Psoas muscle (tissue), 8 donors: Measurements from ENCODE around the gene SNU13. TPM values are rescaled to one million over a fixed set of nuclear protein-coding genes. Genes with fewer than 3 reads are reported as not detected.
"Not testable (repeated sequence)": the region's sequence is repeated elsewhere in the genome, so short reads cannot be mapped to it uniquely, and the experiment has no call there.

Experiments used
- ATAC-seq, 4 donors: fragments of 200-7000 bp; cut with Tn5 transposase; one replicate each; pipeline ENCODE4 v1.9.1; 2020; ENCODE audit warnings: moderate library complexity in 3 of 4, mild to moderate bottlenecking in 2 of 4
- DNase-seq, 2 donors: peaks; one replicate each; pipeline ENCODE4 v3.0.0-alpha.2; 2020
- H3K27ac ChIP-seq: fragments of 200-600 bp; one replicate; pipeline ENCODE4 v1.8.0; 2022
- H3K27me3 ChIP-seq, 3 donors: fragments of 200-600 bp in 1 of 3; one replicate each; pipeline versions ENCODE4 v1.6.1 to v1.8.0; 2013 to 2022; ENCODE audit warnings: low read length in 2 of 3, mild to moderate bottlenecking in 2 of 3, moderate library complexity in 1 of 3; ENCODE audit not compliant: insufficient read depth in 3 of 3
- H3K36me3 ChIP-seq, 2 donors: fragments of 200-600 bp in 1 of 2; one replicate each; pipeline versions ENCODE4 v1.6.1 to v1.8.0; 2013 to 2022; ENCODE audit warnings: low read depth in 1 of 2, mild to moderate bottlenecking in 1 of 2, moderate library complexity in 1 of 2; ENCODE audit not compliant: insufficient read depth in 1 of 2
- H3K4me1 ChIP-seq: fragments of 200-600 bp; one replicate; pipeline ENCODE4 v1.8.0; 2022
- H3K4me3 ChIP-seq: fragments of 200-600 bp; one replicate; pipeline ENCODE4 v1.8.0; 2022; ENCODE audit warnings: mild to moderate bottlenecking
- H3K9me3 ChIP-seq: fragments of 200-600 bp; one replicate; pipeline ENCODE4 v1.8.0; 2022
- WGBS, 3 donors: extraction: QIAGEN DNeasy Blood & Tissue Kit; methylation state at CpG; one replicate each; pipeline versions ENCODE4 v1.1.6 to v1.1.7; 2013; 5-methylcytosine and 5-hydroxymethylcytosine counted together
- intact Hi-C, 2 donors: fragments of 100-400 bp; cut with DNase I; formaldehyde crosslinking; loops; one replicate each; pipeline versions ENCODE4 v1.11.0 to v1.14.2; 2022
- polyA plus RNA-seq, 3 donors: library from polyadenylated mRNA; stranded (reverse); fragments of 200-250 nt; gene quantifications; one replicate each; pipeline ENCODE4 v1.2.3, GENCODE V29; 2013
- total RNA-seq, 4 donors: library from RNA; stranded (reverse); fragmentation: NEBNext Ultra II Directional in 2 of 4; extraction: Animal tissue kit (Norgen Biotek cat#: 25700) in 2 of 4; gene quantifications; one replicate each; pipeline versions ENCODE4 v1.2.1 to v1.2.4, GENCODE V29; 2021 to 2023
- TF ChIP-seq, protein P1 (sequence below): fragments of 200-600 bp; IDR thresholded peaks from one replicate; pipeline ENCODE4 v1.8.0; 2022; ENCODE audit warnings: antibody characterized with exemption
- donor health status: healthy with polysubstance abuse.
- donor health status: DM: no; HTN: no; CAD: no; lungs with moderate emphysema.
- donor health status: Bipolar disorder and iron deficiency.
- donor health status: healthy.
- donor health status: DM: yes; HTN: yes; CAD: no.
- donor health status: DM: no; HTN: no; CAD: no.
- donor health status: DM: no; HTN: no; CAD: no.
- donor health status: DM: yes; HTN: yes; CAD: no.

SNU13 gene
- total and polyA plus RNA-seq, 7 donors = 165 to 466 (median 215) TPM

DNA sequence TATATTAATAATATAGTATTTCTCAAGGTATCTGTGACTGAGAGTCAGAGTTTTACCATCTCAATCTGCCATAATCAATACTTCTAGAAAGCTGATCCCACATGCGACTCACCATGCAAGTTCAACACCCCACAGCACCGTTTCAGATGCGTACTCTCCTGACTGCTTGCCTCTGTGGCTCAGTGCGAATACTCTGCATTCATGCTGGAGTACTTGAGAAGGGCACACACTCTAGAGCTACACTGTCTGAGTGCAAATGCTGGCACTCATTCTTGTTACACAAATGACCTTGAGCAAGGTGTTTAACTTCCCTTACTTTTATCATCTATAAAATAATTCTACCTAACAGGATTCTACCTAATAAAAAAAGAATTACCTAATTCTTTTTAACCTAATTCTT, 12.5 kb downstream of the SNU13 start:
- TF ChIP-seq, protein P1, sequence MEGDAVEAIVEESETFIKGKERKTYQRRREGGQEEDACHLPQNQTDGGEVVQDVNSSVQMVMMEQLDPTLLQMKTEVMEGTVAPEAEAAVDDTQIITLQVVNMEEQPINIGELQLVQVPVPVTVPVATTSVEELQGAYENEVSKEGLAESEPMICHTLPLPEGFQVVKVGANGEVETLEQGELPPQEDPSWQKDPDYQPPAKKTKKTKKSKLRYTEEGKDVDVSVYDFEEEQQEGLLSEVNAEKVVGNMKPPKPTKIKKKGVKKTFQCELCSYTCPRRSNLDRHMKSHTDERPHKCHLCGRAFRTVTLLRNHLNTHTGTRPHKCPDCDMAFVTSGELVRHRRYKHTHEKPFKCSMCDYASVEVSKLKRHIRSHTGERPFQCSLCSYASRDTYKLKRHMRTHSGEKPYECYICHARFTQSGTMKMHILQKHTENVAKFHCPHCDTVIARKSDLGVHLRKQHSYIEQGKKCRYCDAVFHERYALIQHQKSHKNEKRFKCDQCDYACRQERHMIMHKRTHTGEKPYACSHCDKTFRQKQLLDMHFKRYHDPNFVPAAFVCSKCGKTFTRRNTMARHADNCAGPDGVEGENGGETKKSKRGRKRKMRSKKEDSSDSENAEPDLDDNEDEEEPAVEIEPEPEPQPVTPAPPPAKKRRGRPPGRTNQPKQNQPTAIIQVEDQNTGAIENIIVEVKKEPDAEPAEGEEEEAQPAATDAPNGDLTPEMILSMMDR = no peak
- Histone ChIP-seq H3K27ac (no peak overlapping the region), H3K36me3 (peaks cover 11 to 80% of the 10 kb centered on the region in 2 donors), H3K4me3 (no peak overlapping the region), H3K27me3 (no peaks in the 10 kb centered on the region), H3K9me3 (no peaks in the 10 kb centered on the region), H3K4me1 (peaks cover 3% of the 10 kb centered on the region)
- WGBS, 3 donors = 76 to 90% (median 77%) methylated on average over 4 of the region's 4 CpGs
- intact Hi-C loops = no loop called here
- ATAC-seq = no peak
- no peak for DNase-seq

- Histone ChIP-seq H3K4me1 (no peaks in the 10 kb centered on the region), H3K27ac (no peak overlapping the region), H3K4me3 (no peak overlapping the region), H3K36me3 (peaks cover 11 to 69% of the 10 kb centered on the region in 2 donors), H3K27me3 (no peaks in the 10 kb centered on the region), H3K9me3 (no peaks in the 10 kb centered on the region)
- ATAC-seq (no peak), DNase-seq (no peak)
- intact Hi-C loops = no loop called here
- TF ChIP-seq, protein P1 = no peak
- WGBS, 3 donors = 66 to 79% (median 69%) methylated on average over 12 of the region's 12 CpGs
Observed at GRCh38 chr22:41674846-41675340, 13.8 kb downstream of the SNU13 start.

DNA sequence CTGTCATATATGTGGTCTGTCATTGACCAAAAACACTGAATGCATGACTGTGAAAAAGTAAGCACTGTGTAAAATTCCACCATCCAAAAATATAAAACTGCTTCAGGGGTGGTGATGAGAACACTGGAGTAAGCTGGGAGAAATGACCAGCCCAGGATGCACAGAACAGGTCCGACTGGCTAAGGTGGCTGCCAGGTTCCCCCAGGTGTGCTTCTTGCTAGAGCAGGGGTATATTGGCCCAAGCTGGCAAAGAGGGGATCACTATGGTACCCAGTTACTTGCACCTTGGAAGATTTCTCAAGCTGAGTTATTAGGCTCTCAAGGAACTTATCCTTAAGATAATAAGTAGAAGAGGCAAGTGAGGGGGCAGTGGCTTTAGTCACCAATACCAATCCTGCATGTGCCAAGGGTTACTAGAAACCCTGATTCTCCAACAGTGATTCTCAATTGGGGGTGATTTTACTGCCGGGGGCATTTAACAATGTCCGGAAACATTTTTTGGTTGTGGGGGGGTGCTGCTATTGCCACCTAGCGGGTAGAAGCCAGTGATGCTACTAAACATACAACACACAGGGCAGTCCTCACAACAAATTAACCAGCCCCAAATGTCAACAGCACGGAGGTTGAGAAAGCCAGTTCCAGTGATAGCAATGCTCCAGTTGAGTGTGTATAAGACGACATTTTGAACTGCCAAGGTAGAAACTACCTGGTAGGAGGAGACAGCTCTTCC, 15.7 kb downstream of the SNU13 start:
- H3K27me3 ChIP-seq = no peaks in the 10 kb centered on the region
- WGBS, 3 donors = 76 to 77% (median 76%) methylated on average over 6 of the region's 6 CpGs
- H3K4me1 ChIP-seq = no peaks in the 10 kb centered on the region
- no peaks in the 10 kb centered on the region for H3K9me3 ChIP-seq
- no peak overlapping the region for H3K27ac ChIP-seq
- ATAC-seq (no peak), DNase-seq (no peak)
- no peak overlapping the region for H3K4me3 ChIP-seq
- intact Hi-C loops = no loop called here
- TF ChIP-seq, protein P1 = no peak
- H3K36me3 ChIP-seq = peaks cover 6 to 50% of the 10 kb centered on the region in 2 donors

- intact Hi-C loops, H3K9me3 ChIP-seq, H3K27ac ChIP-seq, H3K4me3 ChIP-seq, ATAC-seq, H3K27me3 ChIP-seq, H3K4me1 ChIP-seq, DNase-seq: not testable (repeated sequence)
- H3K36me3 ChIP-seq = peaks cover 6 to 41% of the 10 kb centered on the region in 2 donors
- 88 to 97% (median 92%) methylated on average over 10 of the region's 10 CpGs for WGBS, 3 donors
Observed at GRCh38 chr22:41672096-41672495, 16.6 kb downstream of the SNU13 start.

DNA sequence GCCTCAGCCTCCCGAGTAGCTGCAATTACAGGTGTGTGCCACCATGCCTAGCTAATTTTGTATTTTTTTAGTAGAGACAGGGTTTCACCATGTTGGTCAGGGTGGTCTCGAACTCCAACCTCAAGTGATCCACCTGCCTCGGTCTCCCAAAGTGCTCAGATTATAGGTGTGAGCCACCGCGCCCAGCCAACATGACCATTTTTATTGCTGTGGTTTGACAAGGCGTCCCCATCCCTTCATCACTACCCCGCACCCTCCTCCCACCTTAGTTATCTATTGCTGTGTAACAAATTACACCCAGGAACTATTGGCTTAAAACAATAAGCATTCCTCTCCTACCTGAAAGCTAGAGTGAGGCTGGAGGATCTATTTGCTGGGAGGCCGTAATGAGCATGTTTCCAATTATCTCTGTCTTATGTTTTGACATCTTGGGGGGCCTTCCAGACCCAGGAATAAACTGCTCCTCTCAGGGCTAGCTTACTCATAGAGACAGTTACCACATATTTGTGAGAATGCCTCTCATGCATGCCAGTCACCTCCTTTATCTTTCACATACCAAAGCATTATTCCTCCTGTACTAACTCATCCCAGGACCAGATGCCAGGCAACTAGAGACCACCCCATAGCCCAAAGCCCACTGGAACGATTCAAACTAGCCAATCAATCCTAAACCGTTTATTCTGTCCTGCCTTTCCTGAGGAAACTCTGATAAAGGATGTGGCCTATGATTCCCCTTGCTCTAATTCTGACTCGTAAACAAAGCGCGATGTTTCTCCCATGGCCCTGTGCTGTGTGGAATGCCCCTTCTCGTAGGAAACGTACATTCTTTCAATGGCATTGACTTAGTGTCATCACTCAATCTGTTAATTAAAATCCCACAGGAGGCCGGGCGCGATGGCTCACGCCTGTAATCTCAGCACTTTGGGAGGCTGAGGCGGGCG, 19.4 kb downstream of the SNU13 start:
- ATAC-seq = no peak
- H3K27me3 ChIP-seq = no peaks in the 10 kb centered on the region
- intact Hi-C loops = no loop called here
- DNase-seq = no peak
- WGBS, 3 donors = 90 to 91% (median 91%) methylated on average over 21 of the region's 21 CpGs
- H3K4me3 ChIP-seq = no peak overlapping the region
- H3K9me3 ChIP-seq = no peaks in the 10 kb centered on the region
- peaks cover 4% of the 10 kb centered on the region for H3K4me1 ChIP-seq
- TF ChIP-seq, protein P1 = no peak
- no peak overlapping the region for H3K27ac ChIP-seq
- H3K36me3 ChIP-seq = peaks cover 7 to 36% of the 10 kb centered on the region in 2 donors
